ENCODE data around the gene P2RX1. TPM values are rescaled to one million over a fixed set of nuclear protein-coding genes. Genes with fewer than 3 reads are reported as not detected.

Gene P2RX1
- total and polyA plus RNA-seq, 4 donors = 0.44 to 5.2 (median 0.64) TPM

GRCh38 chr17:3900646-3901045 is 15.6 kb downstream of the P2RX1 start:
- H3K36me3 ChIP-seq (ENCODE audit: control insufficient read depth in 4 of 4, insufficient read depth in 3 of 4, low read depth in 1 of 4, low read length in 3 of 4) = no peaks in the 10 kb centered on the region
- 76% methylated on average over 6 of the region's 6 CpGs for WGBS
- no peak overlapping the region for H3K9ac ChIP-seq (ENCODE audit: low read depth in 1 of 2, low read length in 2 of 2)
- no peak overlapping the region for H3K27ac ChIP-seq (ENCODE audit: low read depth in 1 of 2, low read length in 2 of 2)
- H3K4me1 ChIP-seq (ENCODE audit: control insufficient read depth in 4 of 4, insufficient read depth in 4 of 4, low read length in 3 of 4) = no peaks in the 10 kb centered on the region
- no peaks in the 10 kb centered on the region for H3K9me3 ChIP-seq (ENCODE audit: control insufficient read depth in 4 of 4, low read length in 3 of 4)
- H3K27me3 ChIP-seq (ENCODE audit: control insufficient read depth in 4 of 4, insufficient read depth in 4 of 4, low read length in 3 of 4) = no peaks in the 10 kb centered on the region
- no peak for DNase-seq (ENCODE audit: low spot score)
- TF ChIP-seq FOXA2 (IDR thresholded peaks at IDR 0.05) = no peak
- TF ChIP-seq, protein P1, sequence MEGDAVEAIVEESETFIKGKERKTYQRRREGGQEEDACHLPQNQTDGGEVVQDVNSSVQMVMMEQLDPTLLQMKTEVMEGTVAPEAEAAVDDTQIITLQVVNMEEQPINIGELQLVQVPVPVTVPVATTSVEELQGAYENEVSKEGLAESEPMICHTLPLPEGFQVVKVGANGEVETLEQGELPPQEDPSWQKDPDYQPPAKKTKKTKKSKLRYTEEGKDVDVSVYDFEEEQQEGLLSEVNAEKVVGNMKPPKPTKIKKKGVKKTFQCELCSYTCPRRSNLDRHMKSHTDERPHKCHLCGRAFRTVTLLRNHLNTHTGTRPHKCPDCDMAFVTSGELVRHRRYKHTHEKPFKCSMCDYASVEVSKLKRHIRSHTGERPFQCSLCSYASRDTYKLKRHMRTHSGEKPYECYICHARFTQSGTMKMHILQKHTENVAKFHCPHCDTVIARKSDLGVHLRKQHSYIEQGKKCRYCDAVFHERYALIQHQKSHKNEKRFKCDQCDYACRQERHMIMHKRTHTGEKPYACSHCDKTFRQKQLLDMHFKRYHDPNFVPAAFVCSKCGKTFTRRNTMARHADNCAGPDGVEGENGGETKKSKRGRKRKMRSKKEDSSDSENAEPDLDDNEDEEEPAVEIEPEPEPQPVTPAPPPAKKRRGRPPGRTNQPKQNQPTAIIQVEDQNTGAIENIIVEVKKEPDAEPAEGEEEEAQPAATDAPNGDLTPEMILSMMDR (IDR thresholded peaks at IDR 0.05; ENCODE audit: low read depth, low read length, missing input control) = no peak
- no peak for TF ChIP-seq HNF4G (IDR thresholded peaks at IDR 0.05)
- TF ChIP-seq, protein P2, sequence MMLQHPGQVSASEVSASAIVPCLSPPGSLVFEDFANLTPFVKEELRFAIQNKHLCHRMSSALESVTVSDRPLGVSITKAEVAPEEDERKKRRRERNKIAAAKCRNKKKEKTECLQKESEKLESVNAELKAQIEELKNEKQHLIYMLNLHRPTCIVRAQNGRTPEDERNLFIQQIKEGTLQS (IDR thresholded peaks at IDR 0.05) = no peak
- TF ChIP-seq, protein P3, sequence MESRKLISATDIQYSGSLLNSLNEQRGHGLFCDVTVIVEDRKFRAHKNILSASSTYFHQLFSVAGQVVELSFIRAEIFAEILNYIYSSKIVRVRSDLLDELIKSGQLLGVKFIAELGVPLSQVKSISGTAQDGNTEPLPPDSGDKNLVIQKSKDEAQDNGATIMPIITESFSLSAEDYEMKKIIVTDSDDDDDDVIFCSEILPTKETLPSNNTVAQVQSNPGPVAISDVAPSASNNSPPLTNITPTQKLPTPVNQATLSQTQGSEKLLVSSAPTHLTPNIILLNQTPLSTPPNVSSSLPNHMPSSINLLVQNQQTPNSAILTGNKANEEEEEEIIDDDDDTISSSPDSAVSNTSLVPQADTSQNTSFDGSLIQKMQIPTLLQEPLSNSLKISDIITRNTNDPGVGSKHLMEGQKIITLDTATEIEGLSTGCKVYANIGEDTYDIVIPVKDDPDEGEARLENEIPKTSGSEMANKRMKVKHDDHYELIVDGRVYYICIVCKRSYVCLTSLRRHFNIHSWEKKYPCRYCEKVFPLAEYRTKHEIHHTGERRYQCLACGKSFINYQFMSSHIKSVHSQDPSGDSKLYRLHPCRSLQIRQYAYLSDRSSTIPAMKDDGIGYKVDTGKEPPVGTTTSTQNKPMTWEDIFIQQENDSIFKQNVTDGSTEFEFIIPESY (IDR thresholded peaks at IDR 0.05) = no peak
- TF ChIP-seq GABPA (IDR thresholded peaks at IDR 0.05 in 1 of 2, conservative IDR thresholded peaks at IDR 0.05 in 1 of 2) = no peak
- TF ChIP-seq, protein P4, sequence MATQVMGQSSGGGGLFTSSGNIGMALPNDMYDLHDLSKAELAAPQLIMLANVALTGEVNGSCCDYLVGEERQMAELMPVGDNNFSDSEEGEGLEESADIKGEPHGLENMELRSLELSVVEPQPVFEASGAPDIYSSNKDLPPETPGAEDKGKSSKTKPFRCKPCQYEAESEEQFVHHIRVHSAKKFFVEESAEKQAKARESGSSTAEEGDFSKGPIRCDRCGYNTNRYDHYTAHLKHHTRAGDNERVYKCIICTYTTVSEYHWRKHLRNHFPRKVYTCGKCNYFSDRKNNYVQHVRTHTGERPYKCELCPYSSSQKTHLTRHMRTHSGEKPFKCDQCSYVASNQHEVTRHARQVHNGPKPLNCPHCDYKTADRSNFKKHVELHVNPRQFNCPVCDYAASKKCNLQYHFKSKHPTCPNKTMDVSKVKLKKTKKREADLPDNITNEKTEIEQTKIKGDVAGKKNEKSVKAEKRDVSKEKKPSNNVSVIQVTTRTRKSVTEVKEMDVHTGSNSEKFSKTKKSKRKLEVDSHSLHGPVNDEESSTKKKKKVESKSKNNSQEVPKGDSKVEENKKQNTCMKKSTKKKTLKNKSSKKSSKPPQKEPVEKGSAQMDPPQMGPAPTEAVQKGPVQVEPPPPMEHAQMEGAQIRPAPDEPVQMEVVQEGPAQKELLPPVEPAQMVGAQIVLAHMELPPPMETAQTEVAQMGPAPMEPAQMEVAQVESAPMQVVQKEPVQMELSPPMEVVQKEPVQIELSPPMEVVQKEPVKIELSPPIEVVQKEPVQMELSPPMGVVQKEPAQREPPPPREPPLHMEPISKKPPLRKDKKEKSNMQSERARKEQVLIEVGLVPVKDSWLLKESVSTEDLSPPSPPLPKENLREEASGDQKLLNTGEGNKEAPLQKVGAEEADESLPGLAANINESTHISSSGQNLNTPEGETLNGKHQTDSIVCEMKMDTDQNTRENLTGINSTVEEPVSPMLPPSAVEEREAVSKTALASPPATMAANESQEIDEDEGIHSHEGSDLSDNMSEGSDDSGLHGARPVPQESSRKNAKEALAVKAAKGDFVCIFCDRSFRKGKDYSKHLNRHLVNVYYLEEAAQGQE (IDR thresholded peaks at IDR 0.05) = no peak
- no peak for TF ChIP-seq SP1 (IDR thresholded peaks at IDR 0.05)
- TF ChIP-seq, protein P5, sequence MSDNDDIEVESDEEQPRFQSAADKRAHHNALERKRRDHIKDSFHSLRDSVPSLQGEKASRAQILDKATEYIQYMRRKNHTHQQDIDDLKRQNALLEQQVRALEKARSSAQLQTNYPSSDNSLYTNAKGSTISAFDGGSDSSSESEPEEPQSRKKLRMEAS (IDR thresholded peaks at IDR 0.05) = no peak
- no peak for TF ChIP-seq TAF1 (conservative IDR thresholded peaks at IDR 0.05)
- no peak for TF ChIP-seq EGR1 (IDR thresholded peaks at IDR 0.05; ENCODE audit: low read depth in 2 of 2)
- TF ChIP-seq RXRA (IDR thresholded peaks at IDR 0.05) = no peak
- no peak for TF ChIP-seq JUND (IDR thresholded peaks at IDR 0.05)
- TF ChIP-seq FOXA1 (IDR thresholded peaks at IDR 0.05) = no peak
- TF ChIP-seq YY1 (IDR thresholded peaks at IDR 0.05) = no peak
- TF ChIP-seq NR2F2 (IDR thresholded peaks at IDR 0.05) = no peak
- TF ChIP-seq RAD21 (IDR thresholded peaks at IDR 0.05) = no peak
- no peak overlapping the region for H3K4me3 ChIP-seq (ENCODE audit: low read depth in 1 of 3, low read length in 3 of 3)

DNA sequence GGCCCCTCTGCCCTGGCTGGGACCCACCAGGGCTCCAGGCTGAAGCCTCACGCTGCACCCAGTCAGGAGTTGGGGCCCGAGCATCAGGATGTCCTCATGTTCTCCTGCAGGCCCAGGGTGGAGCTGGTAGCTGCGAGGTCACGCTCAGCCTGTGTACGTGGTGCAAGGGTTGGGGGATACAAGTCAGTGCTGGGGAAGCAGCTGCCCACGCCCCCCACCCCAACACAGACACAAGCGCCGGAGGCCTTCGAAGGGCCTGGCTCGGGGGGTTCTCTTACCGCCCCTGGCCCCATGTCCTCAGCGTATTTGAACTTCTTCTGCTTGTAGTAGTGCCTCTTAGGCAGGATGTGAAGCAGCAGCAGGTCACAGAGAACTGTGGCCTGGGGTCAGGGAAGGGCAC is 18.5 kb downstream of the P2RX1 start:
- TF ChIP-seq, protein P1 (IDR thresholded peaks at IDR 0.05; ENCODE audit: low read depth, low read length, missing input control) = no peak
- TF ChIP-seq, protein P3 (IDR thresholded peaks at IDR 0.05) = no peak
- Histone ChIP-seq H3K9ac (ENCODE audit: low read depth in 1 of 2, low read length in 2 of 2) (no peak overlapping the region), H3K9me3 (ENCODE audit: control insufficient read depth in 4 of 4, low read length in 3 of 4) (no peaks in the 10 kb centered on the region), H3K27ac (ENCODE audit: low read depth in 1 of 2, low read length in 2 of 2) (no peak overlapping the region), H3K27me3 (ENCODE audit: control insufficient read depth in 4 of 4, insufficient read depth in 4 of 4, low read length in 3 of 4) (no peaks in the 10 kb centered on the region), H3K36me3 (ENCODE audit: control insufficient read depth in 4 of 4, insufficient read depth in 3 of 4, low read depth in 1 of 4, low read length in 3 of 4) (no peaks in the 10 kb centered on the region), H3K4me1 (ENCODE audit: control insufficient read depth in 4 of 4, insufficient read depth in 4 of 4, low read length in 3 of 4) (peaks cover 2 to 9% (median 5%) of the 10 kb centered on the region in 4 donors), H3K4me3 (ENCODE audit: low read depth in 1 of 3, low read length in 3 of 3) (no peak overlapping the region)
- no peak for DNase-seq (ENCODE audit: low spot score)
- WGBS = 92% methylated on average over 12 of the region's 12 CpGs
